Testis (tissue), 3 donors: Measurements from ENCODE around the gene CD48. TPM values are rescaled to one million over a fixed set of nuclear protein-coding genes. Genes with fewer than 3 reads are reported as not detected.

ENCODE experiments used
- DNase-seq: peaks from one replicate; pipeline ENCODE4 v3.0.0-alpha.2; 2019
- H3K27ac ChIP-seq, 2 donors: fragments of 200-600 bp; sonication (generic); one replicate each; pipeline ENCODE4 v1.5.1; 2019
- H3K27me3 ChIP-seq: fragments of 200-600 bp; sonication (generic); one replicate; pipeline ENCODE4 v1.5.1; 2019
- H3K36me3 ChIP-seq: fragments of 200-600 bp; sonication (generic); one replicate; pipeline ENCODE4 v1.5.1; 2017; ENCODE audit warnings: low read depth; ENCODE audit errors: missing control alignments
- H3K4me1 ChIP-seq: fragments of 200-600 bp; sonication (generic); one replicate; pipeline ENCODE4 v1.5.1; 2019
- H3K4me3 ChIP-seq, 2 donors: fragments of 200-600 bp; sonication (generic); one replicate each; pipeline ENCODE4 v1.5.1; 2017 to 2019
- H3K9me3 ChIP-seq: fragments of 200-600 bp; sonication (generic); one replicate; pipeline ENCODE4 v1.5.1; 2017
- POLR2A ChIP-seq: fragments of 450-650 bp; IDR thresholded peaks from one replicate; pipeline ENCODE4 v1.6.1; 2017; ENCODE audit warnings: antibody characterized with exemption, mild to moderate bottlenecking, moderate library complexity
- WGBS, 2 donors: methylation state at CpG; one replicate each; pipeline ENCODE4 v1.1.5; 2018; 5-methylcytosine and 5-hydroxymethylcytosine counted together
- intact Hi-C: fragments of 100-400 bp; cut with DNase I; formaldehyde crosslinking; loops from one replicate; pipeline ENCODE4 v1.15.1; 2023; ENCODE audit warnings: low total_unique reads
- polyA plus RNA-seq: library from polyadenylated mRNA; stranded (reverse); fragments of 350-450 nt; fragmentation: Illumina TruSeq; extraction: RNeasy Lipid Tissue Mini Kit (QIAGEN cat#74804); gene quantifications from one replicate; pipeline ENCODE4 v1.2.3, GENCODE V29; 2014; ENCODE audit warnings: low read depth, low replicate concordance; ENCODE audit not compliant: insufficient read depth
- total RNA-seq, 2 donors: library from RNA; depleted of rRNA; stranded (reverse); fragments of >200 nt; gene quantifications; one replicate each; pipeline ENCODE4 v1.2.3, GENCODE V29; 2016
- TF ChIP-seq, protein P1 (sequence below), 3 experiments: fragments of 450-650 bp in 2 of 3; fragments of 200-600 bp in 1 of 3; sonication (generic) in 1 of 3; IDR thresholded peaks; one replicate each; pipeline ENCODE4 v1.5.1; 2016 to 2019; ENCODE audit warnings: antibody characterized with exemption in 3 of 3, mild to moderate bottlenecking in 2 of 3, moderate library complexity in 1 of 3

CD48 gene
- total and polyA plus RNA-seq, 3 donors from 2014 or later, result 0.63 to 6.1 (median 1.4) TPM

DNA sequence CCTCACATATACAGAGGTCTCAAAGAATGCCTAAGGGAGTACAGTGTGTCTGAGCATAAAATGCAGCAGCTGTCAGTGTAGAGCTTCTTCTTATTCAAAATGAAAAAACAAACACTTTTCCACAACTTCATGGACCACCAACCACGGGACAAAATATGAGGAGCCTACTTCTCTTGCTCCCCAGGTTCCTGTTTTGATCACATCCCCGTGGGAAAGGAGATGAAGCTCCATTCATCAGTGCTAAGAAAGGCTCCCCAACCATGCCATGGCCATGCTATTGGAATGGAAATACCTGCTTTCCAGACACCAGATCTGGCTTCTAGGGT, 383 bp downstream of the CD48 start:
- H3K27ac ChIP-seq, result no peak overlapping the region
- 68 to 74% methylated on average over 2 of the region's 2 CpGs for WGBS, 2 donors
- no peaks in the 10 kb centered on the region for H3K27me3 ChIP-seq
- intact Hi-C loops, result no loop called here
- H3K4me3 ChIP-seq, result no peak overlapping the region
- no peaks in the 10 kb centered on the region for H3K4me1 ChIP-seq
- no peak for TF ChIP-seq POLR2A
- TF ChIP-seq, protein P1, sequence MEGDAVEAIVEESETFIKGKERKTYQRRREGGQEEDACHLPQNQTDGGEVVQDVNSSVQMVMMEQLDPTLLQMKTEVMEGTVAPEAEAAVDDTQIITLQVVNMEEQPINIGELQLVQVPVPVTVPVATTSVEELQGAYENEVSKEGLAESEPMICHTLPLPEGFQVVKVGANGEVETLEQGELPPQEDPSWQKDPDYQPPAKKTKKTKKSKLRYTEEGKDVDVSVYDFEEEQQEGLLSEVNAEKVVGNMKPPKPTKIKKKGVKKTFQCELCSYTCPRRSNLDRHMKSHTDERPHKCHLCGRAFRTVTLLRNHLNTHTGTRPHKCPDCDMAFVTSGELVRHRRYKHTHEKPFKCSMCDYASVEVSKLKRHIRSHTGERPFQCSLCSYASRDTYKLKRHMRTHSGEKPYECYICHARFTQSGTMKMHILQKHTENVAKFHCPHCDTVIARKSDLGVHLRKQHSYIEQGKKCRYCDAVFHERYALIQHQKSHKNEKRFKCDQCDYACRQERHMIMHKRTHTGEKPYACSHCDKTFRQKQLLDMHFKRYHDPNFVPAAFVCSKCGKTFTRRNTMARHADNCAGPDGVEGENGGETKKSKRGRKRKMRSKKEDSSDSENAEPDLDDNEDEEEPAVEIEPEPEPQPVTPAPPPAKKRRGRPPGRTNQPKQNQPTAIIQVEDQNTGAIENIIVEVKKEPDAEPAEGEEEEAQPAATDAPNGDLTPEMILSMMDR (IDR thresholded peaks at IDR 0.05), result no peak
- no peak for DNase-seq
- H3K9me3 ChIP-seq, result no peaks in the 10 kb centered on the region
- no peaks in the 10 kb centered on the region for H3K36me3 ChIP-seq

DNA sequence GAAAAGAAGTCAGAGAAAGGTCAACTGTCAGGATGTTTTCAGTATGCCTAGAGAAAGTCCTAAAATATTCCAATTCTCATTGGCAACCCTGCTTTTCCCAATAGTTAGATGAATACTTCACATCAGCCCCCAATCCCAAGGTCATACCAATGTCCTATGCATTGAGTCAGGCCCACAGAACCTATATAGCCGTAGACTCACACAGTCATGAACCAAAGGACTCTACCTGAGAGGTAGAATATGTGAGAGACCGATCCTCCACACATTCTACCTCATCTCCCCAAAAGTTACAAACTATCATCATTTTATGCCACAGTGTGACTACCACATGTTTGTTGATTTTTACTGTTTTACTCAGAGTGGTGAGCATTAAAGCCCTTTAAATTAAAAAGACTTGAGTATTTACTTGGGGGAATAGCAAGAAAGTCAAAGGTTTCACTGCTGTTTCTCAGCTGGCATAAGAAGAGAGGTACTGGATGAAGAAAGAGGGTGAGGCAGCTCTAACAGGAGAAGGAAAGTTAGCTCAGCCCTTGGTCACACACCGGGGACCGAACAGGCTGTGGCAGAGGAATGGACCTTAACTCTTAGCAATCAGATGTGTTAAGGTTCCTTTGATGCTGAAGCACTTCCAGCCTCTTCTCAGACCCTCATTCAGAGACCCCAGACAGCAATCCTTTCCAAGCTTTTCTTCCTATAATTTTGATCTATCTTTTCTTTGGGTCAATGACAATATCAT, 937 bp downstream of the CD48 start:
- WGBS, 2 donors, result 85 to 89% methylated on average over 4 of the region's 4 CpGs
- Histone ChIP-seq H3K27me3 (no peaks in the 10 kb centered on the region), H3K36me3 (no peaks in the 10 kb centered on the region), H3K27ac (no peak overlapping the region), H3K4me3 (no peak overlapping the region), H3K9me3 (no peaks in the 10 kb centered on the region), H3K4me1 (no peaks in the 10 kb centered on the region)
- no peak for DNase-seq
- intact Hi-C loops, result no loop called here
- TF ChIP-seq, protein P1 (IDR thresholded peaks at IDR 0.05), result no peak
- no peak for TF ChIP-seq POLR2A

DNA sequence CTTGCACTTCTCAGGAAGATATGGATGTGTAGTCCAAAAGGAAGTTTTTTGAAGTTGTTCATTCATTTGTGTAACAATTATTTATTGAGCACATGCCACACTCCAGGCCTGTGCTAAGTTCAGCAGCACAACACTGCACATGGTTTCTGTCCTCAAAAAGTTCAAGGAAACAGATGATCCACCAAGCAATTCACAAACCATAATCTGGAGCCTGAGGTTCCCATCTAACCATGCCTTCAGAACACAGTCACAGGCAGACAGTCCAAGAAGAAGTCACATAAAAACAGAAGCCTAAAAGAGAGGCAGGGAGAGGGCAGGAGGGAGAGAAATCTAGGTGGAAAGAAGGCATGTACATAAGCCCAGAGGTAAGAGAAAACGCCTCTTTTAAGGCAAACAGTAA, 1.9 kb downstream of the CD48 start:
- Histone ChIP-seq H3K4me3 (no peak overlapping the region), H3K27ac (no peak overlapping the region), H3K4me1 (no peaks in the 10 kb centered on the region), H3K9me3 (no peaks in the 10 kb centered on the region), H3K36me3 (no peaks in the 10 kb centered on the region), H3K27me3 (no peaks in the 10 kb centered on the region)
- WGBS, 2 donors, result 83 to 91% methylated on average over 1 of the region's 1 CpG
- intact Hi-C loops, result no loop called here
- no peak for DNase-seq
- no peak for TF ChIP-seq POLR2A
- TF ChIP-seq, protein P1 (IDR thresholded peaks at IDR 0.05), result no peak

DNA sequence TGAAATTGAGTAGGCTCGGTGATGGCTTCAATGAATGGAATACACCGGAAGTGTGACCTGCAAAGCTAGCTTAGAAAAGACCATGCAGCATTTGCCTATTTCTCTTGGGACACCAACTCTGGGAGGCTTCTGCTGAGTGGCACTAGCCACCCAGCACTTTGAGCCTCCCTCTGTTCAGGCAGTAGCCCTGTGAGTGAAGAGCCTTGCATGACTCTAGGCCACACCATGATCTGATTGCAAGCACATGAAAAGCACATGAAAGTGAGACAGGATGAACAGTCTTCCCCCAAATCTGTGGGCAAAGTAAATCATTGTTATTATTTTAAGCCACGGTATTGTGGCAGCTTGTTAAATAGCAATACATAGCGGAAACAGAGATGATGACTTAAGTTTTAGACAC, 2.8 kb downstream of the CD48 start:
- intact Hi-C loops, result no loop called here
- no peak for TF ChIP-seq POLR2A
- TF ChIP-seq, protein P1 (IDR thresholded peaks at IDR 0.05), result no peak
- H3K36me3 ChIP-seq, result no peaks in the 10 kb centered on the region
- no peak for DNase-seq
- WGBS, 2 donors, result 81 to 83% methylated on average over 4 of the region's 4 CpGs
- H3K27me3 ChIP-seq, result no peaks in the 10 kb centered on the region
- no peaks in the 10 kb centered on the region for H3K4me1 ChIP-seq
- H3K27ac ChIP-seq, result no peak overlapping the region
- H3K4me3 ChIP-seq, result no peak overlapping the region
- no peaks in the 10 kb centered on the region for H3K9me3 ChIP-seq

DNA sequence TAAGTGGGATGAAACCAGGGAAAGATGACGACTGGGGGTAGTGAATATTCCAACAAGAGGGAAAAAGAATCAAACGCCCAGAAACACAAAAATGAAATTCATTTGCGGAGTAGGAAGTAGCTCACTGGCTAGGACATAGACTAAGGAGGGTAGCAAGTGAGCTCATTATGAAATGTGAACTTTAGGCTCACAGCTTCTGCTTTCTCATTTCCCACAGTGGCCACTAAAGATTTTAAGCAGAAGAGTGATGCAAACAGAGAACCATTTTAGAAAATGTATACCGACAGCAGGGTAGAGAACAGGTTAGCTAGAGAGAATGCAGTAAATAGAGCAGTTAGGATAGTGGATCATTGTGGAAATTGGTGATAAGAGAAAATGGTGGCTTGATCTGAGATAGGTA, 3.5 kb downstream of the CD48 start:
- no peak for DNase-seq
- 86 to 91% methylated on average over 4 of the region's 4 CpGs for WGBS, 2 donors

More for the DNA sequence above, 3.5 kb downstream of the CD48 start:
- Histone ChIP-seq H3K4me1 (no peaks in the 10 kb centered on the region), H3K36me3 (no peaks in the 10 kb centered on the region), H3K4me3 (no peak overlapping the region), H3K27me3 (no peaks in the 10 kb centered on the region), H3K27ac (no peak overlapping the region), H3K9me3 (no peaks in the 10 kb centered on the region)
- intact Hi-C loops, result no loop called here
- TF ChIP-seq POLR2A, result no peak
- TF ChIP-seq, protein P1 (IDR thresholded peaks at IDR 0.05), result no peak
